Right renal cortex interstitium (tissue), 3 donors: Measurements from ENCODE around the gene HDHD5. TPM values are rescaled to one million over a fixed set of nuclear protein-coding genes. Genes with fewer than 3 reads are reported as not detected.

Source experiments
- DNase-seq, 3 donors: peaks; one replicate each; pipeline ENCODE4 v3.0.0-alpha.2; 2013; ENCODE audit warnings: low read depth in 3 of 3, low spot score in 2 of 3
- polyA plus RNA-seq, 3 donors: library from polyadenylated mRNA; unstranded; fragments of 120-200 nt; gene quantifications; one replicate each; pipeline ENCODE4 v1.2.1, GENCODE V29; 2013; ENCODE audit not compliant: insufficient read length in 3 of 3

HDHD5 gene
- polyA plus RNA-seq, 3 donors = 31.6 to 36.1 (median 32.7) TPM

DNA sequence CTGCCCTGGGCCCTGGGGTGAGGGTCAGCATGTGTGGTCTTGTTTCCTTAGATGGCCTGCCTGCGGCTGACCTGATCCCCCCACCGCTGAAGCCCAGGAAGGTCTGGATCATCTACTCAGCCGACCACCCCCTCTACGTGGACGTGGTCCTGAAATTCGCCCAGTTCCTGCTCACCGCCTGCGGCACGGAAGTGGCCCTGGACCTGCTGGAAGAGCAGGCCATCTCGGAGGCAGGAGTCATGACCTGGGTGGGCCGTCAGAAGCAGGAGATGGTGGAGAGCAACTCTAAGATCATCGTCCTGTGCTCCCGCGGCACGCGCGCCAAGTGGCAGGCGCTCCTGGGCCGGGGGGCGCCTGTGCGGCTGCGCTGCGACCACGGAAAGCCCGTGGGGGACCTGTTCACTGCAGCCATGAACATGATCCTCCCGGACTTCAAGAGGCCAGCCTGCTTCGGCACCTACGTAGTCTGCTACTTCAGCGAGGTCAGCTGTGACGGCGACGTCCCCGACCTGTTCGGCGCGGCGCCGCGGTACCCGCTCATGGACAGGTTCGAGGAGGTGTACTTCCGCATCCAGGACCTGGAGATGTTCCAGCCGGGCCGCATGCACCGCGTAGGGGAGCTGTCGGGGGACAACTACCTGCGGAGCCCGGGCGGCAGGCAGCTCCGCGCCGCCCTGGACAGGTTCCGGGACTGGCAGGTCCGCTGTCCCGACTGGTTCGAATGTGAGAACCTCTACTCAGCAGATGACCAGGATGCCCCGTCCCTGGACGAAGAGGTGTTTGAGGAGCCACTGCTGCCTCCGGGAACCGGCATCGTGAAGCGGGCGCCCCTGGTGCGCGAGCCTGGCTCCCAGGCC is 50.6 kb downstream of the HDHD5 start:
- no peak for DNase-seq

DNA sequence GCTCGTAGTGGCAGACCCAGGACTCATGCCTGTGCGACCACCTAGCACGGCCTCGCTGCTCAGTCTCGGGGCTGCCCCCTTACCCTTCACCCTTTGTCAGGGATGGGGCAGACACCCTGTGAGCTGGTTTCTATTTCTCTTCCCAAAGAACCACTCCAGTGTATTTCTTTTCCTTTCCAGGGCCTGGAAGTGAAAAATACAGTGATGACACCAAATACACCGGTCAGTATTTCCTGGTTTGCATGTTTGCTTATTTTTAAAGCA is 51.6 kb downstream of the HDHD5 start:
- no peak for DNase-seq

DNA sequence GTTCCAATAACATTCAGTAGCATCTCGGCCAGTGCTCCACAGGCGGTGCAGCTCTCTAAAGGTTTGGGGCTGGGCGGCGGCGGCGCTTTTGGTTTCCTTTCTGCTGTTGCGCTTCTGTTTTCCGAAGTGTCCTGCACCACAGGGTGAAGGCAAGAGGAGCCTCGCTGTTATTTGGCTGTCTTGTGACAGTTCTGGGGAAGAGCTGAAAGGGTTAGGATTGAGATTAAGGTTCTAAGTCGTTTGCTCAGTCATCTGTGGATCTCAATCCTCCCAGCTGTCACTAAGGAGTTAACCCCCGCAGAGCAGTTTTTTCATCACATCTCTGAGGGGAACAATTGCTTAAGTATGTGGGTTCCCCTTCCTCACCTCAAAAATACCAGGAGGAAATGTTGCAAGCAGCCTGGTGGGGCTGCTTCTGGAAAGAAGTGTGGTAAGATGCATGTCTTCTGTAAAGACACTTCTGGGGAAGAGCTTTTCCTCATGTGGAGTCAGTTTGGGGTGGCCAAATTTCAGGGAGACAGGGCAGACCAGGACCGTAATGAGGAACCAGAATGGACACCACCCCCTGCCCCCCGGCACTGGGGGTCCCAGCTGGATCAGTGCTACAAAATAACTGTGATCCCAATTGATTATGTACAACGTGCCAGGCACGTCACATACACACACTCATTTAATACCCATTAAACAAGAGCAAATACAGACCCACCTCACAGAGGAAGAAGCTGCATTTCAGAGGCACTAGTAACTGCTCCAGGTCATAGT is 52.1 kb downstream of the HDHD5 start:
- DNase-seq = no peak

DNA sequence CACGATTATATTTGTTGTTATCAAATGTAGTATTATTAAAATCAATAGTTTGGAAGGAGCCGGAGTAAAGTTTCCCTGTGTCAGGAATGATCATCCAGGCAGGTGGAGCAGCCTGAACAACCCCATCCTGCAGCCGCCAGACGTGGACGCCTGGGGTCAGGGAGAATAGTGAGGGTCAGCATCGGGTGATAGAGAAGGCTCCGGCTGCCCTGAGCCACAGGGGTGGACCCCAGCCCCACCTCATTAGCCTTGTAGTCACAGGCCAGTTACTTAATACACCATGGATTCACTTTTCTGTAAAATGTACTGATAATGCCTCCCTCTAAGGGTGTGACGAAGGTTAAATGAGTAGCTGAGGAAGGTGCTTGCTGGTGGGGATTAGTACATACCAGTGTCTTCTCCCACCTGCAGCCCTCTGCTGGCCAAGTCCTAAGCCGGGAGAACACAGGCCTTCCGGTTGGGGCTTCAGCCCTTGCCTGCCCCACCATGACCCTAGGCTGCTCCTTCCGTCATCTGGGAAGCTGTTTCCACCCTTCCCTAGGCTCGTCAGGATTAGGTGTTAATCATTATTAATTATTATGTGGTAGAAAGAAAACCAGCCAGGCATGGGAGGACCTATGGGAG is 52.8 kb downstream of the HDHD5 start:
- DNase-seq = no peak

DNA sequence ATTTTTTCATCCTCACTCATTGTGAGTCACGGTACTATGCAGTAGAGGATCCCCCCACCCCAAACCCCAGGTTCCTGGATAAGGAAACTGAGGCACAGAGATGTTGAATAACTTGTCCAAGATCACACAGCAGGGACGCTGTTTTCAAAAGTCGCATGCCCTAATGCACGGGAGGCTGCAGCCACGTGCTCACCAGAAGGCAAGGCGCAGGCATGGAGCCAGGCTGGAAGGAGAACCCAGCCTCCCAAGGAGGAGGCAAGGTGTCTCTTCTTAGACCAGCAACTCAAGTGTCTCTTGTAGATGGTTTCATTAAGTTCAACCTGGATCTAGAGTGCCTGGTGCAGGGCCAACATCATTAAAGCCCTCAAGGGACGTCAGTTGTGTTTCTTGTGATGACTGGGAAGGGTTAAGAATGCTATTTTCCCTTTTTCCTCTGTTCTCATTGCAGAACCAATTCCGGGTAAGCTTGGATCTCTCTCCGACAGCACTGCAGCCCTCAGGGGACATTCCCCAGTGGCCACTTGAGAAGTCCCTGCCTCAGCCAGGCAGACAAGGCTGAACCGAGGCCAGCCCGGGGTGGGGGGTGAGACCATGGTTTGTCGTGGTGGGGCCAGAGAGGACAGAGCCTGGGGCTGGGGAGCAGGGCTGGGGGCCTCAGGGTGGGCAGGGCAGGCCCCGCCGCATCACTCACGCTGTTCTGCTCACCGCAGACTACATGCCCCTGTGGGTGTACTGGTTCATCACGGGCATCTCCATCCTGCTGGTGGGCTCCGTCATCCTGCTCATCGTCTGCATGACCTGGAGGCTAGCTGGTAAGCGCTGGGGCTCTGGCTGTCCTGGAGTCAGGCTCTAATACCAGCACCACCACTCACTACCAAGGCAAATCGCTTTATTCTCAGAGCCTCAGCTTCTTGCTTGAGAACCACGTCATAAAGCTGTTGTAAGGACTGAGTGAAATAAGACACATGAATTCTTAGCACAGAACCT is 53.6 kb downstream of the HDHD5 start:
- DNase-seq = no peak

DNA sequence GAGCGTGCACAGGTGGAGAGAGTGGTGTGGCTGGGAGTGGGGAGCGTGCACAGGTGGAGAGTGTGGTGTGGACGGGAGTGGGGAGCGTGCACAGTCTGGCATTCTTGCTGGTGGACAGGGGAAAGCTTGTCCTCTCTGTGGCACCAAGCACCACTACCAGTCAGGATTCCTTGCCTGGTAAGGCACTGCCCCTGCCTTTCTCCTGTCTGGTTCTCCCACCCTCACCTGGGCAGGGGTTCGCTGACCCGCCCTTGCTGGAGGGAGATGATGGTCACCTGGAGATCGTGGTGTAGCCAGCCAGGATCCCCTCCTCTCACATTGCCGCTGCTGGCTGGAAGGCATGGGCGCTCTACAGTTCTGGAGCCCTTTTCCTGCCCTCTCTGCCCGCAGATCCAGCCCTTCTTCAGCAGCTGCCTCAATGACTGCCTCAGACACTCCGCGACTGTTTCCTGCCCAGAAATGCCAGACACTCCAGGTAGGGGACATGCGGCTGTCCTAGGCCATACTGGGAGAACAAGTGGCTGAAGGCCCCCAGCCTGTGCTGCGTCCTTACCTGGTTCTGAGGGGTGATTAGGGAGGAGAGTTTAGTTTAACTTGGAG is 54.6 kb downstream of the HDHD5 start:
- DNase-seq = no peak

DNA sequence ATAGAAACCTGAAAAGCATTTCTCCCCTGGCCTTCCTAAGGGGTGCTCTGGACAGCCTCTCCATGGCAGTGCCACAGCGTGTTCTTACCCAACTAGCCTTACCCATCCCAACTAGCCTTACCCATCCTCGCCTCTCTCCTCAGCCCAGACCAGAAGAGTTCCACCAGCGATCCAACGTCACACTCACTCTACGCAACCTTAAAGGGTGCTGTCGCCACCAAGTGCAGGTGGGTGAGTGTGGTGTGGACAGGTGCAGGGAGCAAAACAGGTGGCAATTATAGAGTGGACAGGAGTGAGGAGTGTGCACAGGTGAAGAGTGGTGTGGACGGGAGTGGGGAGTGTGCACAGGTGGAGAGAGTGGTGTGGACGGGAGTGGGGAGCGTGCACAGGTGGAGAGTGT is 55.7 kb downstream of the HDHD5 start:
- DNase-seq = no peak

DNA sequence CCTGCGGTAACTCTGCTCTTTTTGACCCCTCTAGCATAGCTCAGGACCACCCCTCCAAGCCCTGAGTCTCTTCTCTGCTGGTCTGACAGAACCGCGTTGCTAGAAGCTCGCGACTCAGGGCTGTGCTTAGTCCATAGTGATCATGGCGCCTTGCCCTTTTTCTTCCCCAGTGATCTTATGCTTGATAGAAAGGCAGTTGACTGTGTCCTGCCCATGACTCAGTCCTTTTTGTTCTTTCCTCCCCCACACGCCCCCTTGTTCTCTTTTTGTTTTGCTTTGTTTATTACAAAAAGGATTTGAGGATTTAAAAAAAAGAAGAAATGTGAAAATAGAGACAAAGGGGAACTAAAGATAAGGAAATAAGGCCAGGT is 56.8 kb downstream of the HDHD5 start:
- no peak for DNase-seq

DNA sequence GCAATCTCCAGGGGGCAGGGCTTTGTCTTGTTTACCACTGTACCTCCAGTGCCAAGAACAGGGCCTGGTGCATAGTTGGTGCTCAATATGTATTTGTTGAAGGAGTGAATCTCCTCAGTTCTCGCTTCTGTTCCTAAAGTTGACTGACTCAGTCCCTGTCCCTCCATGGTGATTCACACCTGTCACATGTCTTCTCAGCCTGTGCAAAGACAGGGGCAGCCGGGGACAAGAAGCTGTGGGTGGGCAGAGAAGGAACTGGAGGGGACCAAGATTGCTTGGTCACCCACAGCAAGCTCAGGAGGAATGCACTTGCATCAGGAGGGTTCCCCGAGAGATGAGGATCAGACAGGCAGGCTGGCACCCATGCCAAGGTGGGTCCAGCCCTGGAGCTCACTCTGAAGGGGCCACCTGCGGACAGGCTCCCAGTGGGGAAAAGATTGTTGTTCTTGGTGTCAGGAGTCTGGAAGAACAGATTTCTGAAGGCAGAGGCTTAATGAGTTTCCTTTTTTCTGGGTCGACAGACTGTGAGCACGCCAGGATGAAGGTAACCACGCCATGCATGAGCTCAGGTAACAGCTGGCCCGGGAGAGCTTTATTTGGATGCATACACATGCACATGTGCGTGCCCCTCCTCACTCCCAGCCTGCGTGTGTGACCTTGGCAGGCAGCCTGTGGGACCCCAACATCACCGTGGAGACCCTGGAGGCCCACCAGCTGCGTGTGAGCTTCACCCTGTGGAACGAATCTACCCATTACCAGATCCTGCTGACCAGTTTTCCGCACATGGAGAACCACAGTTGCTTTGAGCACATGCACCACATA is 57.4 kb downstream of the HDHD5 start:
- DNase-seq = no peak

DNA sequence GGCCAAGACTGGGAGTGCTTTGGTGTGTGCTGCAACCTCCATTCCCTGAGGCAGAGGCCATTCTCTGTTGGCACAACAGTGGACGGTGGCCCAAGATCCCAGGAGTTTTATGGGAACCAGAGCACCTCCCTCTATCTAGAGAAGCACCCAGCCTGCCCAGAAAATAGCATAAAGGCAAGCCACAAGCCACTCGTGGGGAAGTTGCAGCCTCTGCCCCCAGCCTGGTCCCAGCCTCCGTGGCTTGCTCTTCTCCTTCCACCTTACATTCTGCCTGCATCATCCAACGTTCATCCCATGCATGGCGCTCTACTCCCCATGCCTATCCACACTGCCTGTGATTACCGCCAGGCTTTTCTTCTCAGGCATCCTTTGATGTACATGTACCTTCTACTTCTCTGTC is 58.5 kb downstream of the HDHD5 start:
- DNase-seq = no peak

DNA sequence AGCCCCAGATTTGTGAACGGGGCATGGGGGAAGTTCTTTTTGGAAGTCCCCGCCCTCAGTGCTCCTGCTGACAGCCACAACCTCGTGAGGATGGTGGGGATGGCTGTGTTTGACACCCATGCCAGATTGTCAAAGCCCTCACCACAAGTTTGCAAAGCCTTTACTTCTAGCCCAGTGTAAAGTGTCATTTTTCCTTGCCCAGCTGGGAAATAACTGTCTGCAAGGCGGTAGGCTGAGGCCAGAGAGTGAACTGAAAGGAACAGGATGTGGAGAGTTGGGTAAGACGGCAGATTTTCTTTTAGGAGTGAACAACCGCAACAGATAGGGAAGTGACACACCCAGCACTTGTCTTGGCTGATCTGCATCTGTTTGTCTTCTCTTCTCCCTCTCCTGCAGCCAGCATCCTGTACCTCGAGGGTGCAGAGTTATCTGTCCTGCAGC is 60.7 kb downstream of the HDHD5 start:
- DNase-seq = no peak

DNA sequence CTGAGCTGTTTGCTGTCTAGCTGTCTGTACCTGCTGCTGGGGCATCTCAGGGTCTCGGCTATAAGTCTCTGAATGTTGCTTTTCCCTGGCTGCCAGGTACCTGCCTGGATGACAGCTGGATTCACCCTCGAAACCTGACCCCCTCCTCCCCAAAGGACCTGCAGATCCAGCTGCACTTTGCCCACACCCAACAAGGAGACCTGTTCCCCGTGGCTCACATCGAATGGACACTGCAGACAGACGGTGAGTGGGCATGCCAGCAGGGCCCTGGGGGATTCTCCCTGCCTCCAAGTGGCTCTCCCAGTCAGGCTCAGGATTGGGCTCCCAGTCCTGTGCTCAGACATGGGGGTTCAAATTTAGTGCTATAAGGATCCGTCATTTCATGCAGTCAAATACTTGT is 61.4 kb downstream of the HDHD5 start:
- no peak for DNase-seq

DNA sequence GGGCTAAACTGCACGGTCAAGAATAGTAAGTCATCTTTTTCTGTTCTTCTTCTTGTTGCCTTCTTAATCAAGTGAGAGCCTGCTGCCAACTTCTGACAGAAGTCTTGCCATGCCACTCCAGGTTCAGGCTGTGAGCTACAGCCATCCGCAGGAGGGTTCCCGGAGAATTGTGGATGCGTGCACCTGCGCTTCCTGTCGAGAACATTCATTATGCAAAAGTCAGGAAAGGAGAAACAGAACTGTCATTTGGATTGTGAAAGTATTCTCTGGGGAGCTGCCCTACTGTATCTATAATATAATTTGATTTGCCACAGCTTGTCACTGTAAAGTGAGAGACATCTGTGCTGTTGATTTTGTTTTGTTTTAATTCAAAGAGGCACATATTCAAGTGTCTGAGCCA is 62.0 kb downstream of the HDHD5 start:
- DNase-seq = no peak

DNA sequence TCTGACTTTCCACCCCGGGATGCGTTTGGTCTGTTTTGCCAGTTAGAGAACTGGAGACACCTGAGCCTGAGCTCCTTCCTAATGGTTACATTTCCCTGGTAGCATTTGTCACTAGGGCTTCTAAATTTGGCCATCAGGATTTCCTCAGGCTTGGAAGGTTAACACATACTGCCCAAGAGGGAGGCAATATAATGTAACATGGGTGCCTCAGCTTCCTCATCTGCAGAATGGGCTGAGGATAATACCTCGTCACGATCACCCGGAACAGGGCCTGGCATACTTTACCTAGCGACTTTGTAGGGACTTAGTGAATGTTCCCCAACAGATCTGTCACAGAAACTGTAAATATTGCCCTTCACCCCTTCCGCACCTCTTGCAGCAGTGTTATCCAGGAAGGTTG is 63.0 kb downstream of the HDHD5 start:
- no peak for DNase-seq

DNA sequence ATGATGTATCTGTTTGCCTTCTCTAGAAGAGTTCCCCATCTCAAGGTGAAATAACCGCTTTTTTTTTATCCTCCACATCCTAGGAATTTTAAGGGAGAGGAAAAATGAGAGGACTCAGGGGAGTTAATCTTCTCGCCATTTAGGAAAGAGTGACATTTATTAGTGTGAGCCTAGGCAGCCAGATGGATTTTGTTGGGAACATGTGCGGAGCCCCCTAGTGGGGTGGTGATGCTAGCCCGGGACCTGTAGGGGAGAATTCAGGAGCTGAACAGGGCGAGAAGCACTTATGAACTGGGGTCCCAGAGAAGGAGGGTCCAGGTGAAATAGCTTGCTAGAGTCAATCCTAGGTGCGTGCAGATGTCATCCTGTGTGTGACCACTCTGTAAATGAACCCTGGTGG is 63.5 kb downstream of the HDHD5 start:
- DNase-seq = no peak

DNA sequence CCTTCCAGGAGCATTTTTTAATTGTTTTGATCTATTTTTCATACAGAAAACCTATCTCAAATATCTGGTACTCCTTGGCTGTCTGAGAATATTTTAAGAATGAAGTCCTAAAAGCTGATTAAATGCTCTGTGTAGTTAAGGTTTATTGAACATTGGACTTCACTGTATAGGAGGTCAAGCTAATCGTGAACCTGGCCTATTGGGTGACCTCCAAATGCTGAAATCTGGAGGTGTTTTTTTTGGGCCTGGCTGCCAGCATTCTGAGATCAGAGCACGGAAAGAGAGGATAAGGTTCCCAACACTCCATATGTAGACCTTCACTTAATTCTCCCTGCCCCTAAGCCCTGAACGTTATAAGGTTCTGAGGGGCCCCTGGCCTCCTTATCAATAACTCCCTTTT is 66.0 kb downstream of the HDHD5 start:
- no peak for DNase-seq

DNA sequence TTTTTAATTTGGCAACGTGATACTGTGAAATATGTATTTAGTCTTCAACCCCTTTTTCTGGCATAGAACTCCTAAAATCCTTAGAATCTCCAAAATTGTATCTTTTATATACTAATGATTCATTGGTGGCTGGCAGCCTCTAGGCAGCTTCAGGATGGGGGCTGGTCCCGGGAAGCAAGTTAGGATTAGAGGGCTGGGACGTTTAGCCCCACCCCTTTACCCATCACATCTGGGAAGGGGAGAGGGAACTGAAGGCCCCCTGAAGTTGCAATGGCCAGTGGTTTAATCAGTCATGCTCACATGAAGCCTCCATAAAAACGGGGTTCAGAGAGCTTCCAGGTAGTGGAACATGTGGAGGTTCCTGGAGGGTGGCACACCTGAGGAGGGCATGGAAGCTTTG is 67.2 kb downstream of the HDHD5 start:
- DNase-seq = no peak

DNA sequence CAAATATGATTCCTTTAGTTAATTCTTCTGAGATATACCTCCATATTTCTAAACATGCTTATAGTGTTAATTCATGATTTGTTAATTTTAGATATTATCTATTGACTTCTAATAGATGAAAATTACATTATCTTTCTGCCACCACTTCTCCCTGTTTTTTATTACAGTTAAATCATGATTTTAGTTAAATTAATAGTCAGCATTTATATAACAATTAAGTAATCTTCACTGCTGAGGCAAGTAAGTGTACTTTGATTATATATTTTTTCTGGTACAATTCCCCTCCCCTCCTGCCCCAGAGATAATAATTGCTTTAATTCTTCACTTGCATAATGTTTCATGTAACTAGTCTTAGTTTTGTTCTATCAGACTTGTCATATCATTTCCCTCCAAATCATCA is 68.5 kb downstream of the HDHD5 start:
- DNase-seq = no peak
